GM10266 (cell line): ENCODE measurements around the gene SLC17A7.

Source experiments
- DNase-seq: peaks from one replicate; pipeline ENCODE4 v3.0.0; 2012; ENCODE audit errors: extremely low spot score
- CTCF ChIP-seq: IDR thresholded peaks from 2 replicates; pipeline ENCODE4 v1.5.1; 2012; ENCODE audit warnings: mild to moderate bottlenecking, low read depth; ENCODE audit not compliant: control insufficient read depth, insufficient read depth; ENCODE audit errors: missing control alignments

Gene SLC17A7

GRCh38 chr19:49435670-49436069, 5.7 kb downstream of the SLC17A7 start:
- TF ChIP-seq CTCF, result no peak
- no peak for DNase-seq

GRCh38 chr19:49434907-49435583, 6.3 kb downstream of the SLC17A7 start:
- no peak for TF ChIP-seq CTCF
- no peak for DNase-seq

- TF ChIP-seq CTCF, result no peak
- DNase-seq, result no peak
These were observed 8.0 kb downstream of the SLC17A7 start for GRCh38 chr19:49433240-49433901.

GRCh38 chr19:49432141-49433073, 8.9 kb downstream of the SLC17A7 start:
- TF ChIP-seq CTCF, result no peak
- DNase-seq, result no peak

GRCh38 chr19:49431330-49431749, 10.0 kb downstream of the SLC17A7 start:
- no peak for TF ChIP-seq CTCF
- no peak for DNase-seq

- no peak for DNase-seq
- peak; percentile 45 for TF ChIP-seq CTCF
These were observed 10.5 kb downstream of the SLC17A7 start for GRCh38 chr19:49430678-49431329.
